Loucy (cell line): Measurements from ENCODE around the gene CHI3L2.
"Not testable (repeated sequence)": the region's sequence is repeated elsewhere in the genome, so short reads cannot be mapped to it uniquely, and the experiment has no call there.

Source experiments
- EZH2phosphoT487 ChIP-seq: fragments of 200-600 bp; IDR thresholded peaks from 2 replicates; pipeline ENCODE4 v1.6.1; 2018; ENCODE audit warnings: antibody characterized with exemption, mild to moderate bottlenecking, moderate library complexity, borderline replicate concordance
- TF ChIP-seq, protein P1 (sequence below): fragments of 200-600 bp; sonication (generic); conservative IDR thresholded peaks from 2 replicates; pipeline ENCODE4 v1.5.1; 2014; ENCODE audit warnings: mild to moderate bottlenecking, antibody characterized with exemption, low read length

DNA sequence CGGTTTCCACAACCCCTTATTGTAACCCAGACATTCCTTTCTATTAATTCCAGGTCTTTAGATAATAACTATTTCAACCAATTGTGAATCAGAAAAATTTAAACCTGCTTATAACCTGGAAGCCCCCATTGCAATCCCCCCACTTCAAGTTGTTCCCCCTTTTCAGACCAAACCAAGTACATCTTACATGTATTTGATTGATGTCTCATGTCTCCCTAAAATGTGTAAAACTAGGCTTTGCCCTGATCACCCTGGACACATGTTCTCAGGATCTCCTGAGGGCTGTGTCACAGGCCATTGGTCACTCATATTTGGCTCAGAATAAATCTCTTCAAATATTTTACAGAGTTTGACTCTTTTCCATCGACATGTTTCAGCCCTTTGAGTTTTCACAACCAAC lies 12.2 kb upstream of the CHI3L2 start:
- TF ChIP-seq, protein P1, sequence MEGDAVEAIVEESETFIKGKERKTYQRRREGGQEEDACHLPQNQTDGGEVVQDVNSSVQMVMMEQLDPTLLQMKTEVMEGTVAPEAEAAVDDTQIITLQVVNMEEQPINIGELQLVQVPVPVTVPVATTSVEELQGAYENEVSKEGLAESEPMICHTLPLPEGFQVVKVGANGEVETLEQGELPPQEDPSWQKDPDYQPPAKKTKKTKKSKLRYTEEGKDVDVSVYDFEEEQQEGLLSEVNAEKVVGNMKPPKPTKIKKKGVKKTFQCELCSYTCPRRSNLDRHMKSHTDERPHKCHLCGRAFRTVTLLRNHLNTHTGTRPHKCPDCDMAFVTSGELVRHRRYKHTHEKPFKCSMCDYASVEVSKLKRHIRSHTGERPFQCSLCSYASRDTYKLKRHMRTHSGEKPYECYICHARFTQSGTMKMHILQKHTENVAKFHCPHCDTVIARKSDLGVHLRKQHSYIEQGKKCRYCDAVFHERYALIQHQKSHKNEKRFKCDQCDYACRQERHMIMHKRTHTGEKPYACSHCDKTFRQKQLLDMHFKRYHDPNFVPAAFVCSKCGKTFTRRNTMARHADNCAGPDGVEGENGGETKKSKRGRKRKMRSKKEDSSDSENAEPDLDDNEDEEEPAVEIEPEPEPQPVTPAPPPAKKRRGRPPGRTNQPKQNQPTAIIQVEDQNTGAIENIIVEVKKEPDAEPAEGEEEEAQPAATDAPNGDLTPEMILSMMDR: not testable (repeated sequence)
- TF ChIP-seq EZH2phosphoT487: not testable (repeated sequence)
